ENCODE measurements around the gene ADD3.
A peak's percentile ranks its signal among the peaks of the same experiment; 100 is the strongest.

The ADD3 gene

DNA sequence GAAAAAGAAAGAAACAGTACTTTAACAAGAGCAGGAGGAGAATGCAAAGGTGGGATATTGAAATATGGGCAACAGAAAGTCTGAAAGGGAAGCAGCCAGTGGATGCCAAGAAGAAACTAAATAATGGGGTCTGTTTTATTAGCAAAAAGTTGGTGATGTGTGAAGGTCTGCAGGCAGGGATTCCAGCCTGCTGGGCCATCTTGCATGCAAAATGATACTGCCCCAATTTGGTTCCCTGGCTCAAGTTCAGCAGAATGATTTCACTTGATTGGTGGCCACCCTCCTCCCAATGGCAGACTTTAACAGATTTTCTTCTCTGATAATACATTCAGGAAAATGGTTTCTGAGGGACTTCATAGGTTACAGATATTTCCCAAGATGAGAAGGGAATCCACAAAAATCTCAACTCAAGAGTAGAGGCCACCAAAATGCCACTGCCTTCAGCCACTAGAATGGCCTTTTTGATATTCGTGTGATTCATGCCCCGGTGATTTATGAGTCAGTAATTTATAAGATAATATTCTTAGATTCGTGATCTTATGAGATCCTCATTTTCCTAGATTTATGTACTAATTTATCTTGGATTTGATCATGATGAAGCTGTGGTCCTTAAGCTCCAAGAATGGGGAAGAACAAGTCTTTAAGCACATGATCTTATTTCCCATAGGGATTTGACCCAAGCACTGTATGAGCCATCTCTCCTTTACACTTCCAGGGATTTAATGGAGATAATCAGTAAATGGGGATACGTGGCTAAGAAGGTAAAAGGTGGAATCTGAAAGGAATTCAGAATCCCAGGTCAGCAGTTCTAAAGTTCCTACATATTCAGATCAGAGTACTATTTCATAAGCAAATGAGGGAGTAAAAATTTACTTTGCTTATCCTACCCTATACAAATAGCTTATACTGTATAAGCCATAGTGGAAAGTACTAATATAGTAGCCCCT is 32.3 kb upstream of the ADD3 start:
- ChIA-PET POLR2A (no interaction called here), CTCF (interaction anchor here (0.7 to 5.1 kb wide), 8 partner anchors 8 to 303 kb away, joined by 3 to 32 read pairs (median 3); no protein-coding TSS in a partner anchor)
- TF ChIP-seq, protein P1, sequence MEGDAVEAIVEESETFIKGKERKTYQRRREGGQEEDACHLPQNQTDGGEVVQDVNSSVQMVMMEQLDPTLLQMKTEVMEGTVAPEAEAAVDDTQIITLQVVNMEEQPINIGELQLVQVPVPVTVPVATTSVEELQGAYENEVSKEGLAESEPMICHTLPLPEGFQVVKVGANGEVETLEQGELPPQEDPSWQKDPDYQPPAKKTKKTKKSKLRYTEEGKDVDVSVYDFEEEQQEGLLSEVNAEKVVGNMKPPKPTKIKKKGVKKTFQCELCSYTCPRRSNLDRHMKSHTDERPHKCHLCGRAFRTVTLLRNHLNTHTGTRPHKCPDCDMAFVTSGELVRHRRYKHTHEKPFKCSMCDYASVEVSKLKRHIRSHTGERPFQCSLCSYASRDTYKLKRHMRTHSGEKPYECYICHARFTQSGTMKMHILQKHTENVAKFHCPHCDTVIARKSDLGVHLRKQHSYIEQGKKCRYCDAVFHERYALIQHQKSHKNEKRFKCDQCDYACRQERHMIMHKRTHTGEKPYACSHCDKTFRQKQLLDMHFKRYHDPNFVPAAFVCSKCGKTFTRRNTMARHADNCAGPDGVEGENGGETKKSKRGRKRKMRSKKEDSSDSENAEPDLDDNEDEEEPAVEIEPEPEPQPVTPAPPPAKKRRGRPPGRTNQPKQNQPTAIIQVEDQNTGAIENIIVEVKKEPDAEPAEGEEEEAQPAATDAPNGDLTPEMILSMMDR (IDR thresholded peaks at IDR 0.05; ENCODE audit: control extremely low read depth, extremely low read depth, low read depth, missing control alignments), result no peak
- no peak for DNase-seq (ENCODE audit: extremely low spot score)

DNA sequence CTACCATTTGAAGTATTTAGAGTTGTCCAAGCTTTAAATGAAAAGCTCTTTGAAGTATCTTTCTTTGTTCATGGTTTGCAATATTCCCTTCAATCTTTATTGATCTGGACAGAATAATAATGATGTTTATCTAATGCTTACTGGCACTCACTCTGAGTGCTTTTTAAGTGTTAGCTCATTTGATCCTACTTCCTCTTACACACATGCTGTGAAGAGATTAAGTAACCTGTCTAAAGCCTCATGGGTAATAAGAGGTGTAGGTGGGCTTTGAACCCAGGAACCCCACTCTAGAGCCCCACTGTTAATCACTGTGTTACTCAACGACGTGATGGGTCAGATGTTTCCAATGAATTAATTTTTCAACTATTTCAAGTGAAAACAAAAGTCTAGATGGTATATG is 31.1 kb upstream of the ADD3 start:
- ChIA-PET POLR2A (no interaction called here), CTCF (interaction anchor here (0.7 to 5.1 kb wide), 9 partner anchors 7 to 302 kb away, joined by 3 to 32 read pairs (median 3); no protein-coding TSS in a partner anchor)
- DNase-seq (ENCODE audit: extremely low spot score), result no peak
- TF ChIP-seq, protein P1 (IDR thresholded peaks at IDR 0.05; ENCODE audit: control extremely low read depth, extremely low read depth, low read depth, missing control alignments), result no peak

GRCh38 chr10:109977382-109977806 is 30.4 kb upstream of the ADD3 start:
- TF ChIP-seq, protein P1 (IDR thresholded peaks at IDR 0.05; ENCODE audit: control extremely low read depth, extremely low read depth, low read depth, missing control alignments), result no peak
- no peak for DNase-seq (ENCODE audit: extremely low spot score)
- ChIA-PET POLR2A (no interaction called here), CTCF (interaction anchor here (1.3 to 6.1 kb wide), 8 partner anchors 8 to 93 kb away, joined by 3 to 32 read pairs (median 16); no protein-coding TSS in a partner anchor)

- peak; percentile 52 for DNase-seq (ENCODE audit: extremely low spot score)
- ChIA-PET CTCF (interaction anchor here (0.7 to 6.1 kb wide), 14 partner anchors 9 to 94 kb away, joined by 3 to 32 read pairs (median 5); no protein-coding TSS in a partner anchor), POLR2A (no interaction called here)
- TF ChIP-seq, protein P1 (IDR thresholded peaks at IDR 0.05; ENCODE audit: control extremely low read depth, extremely low read depth, low read depth, missing control alignments), result peak; percentile 78
Measured at GRCh38 chr10:109978481-109978880, 29.3 kb upstream of the ADD3 start.

- no peak for DNase-seq (ENCODE audit: extremely low spot score)
- TF ChIP-seq, protein P1 (IDR thresholded peaks at IDR 0.05; ENCODE audit: control extremely low read depth, extremely low read depth, low read depth, missing control alignments), result no peak
- ChIA-PET CTCF (interaction anchor here (1.0 to 6.1 kb wide), 13 partner anchors 9 to 129 kb away, joined by 3 to 32 read pairs (median 5); no protein-coding TSS in a partner anchor), POLR2A (no interaction called here)
Measured at GRCh38 chr10:109979215-109979614, 28.6 kb upstream of the ADD3 start.

DNA sequence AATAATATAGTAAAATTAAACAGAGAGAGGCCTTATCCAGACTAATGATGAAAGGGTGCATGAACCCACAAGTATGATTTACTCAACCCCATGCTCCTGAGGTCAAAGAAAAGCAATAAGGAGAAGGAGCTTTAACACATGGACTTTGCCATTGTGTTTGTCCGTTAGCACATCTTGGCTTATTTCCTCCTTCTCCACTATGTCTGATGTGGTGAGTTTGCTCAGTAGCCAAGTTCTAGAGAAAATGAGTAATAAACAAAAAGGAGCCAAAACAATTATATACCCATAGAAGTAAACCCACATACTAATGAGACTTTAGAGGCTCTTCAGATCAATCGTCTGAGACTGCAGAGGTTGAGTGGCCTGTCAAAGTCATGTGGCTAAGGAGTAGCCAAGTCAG is 26.1 kb upstream of the ADD3 start:
- TF ChIP-seq, protein P1 (IDR thresholded peaks at IDR 0.05; ENCODE audit: control extremely low read depth, extremely low read depth, low read depth, missing control alignments), result no peak
- POLR2A ChIA-PET, result no interaction called here
- no peak for DNase-seq (ENCODE audit: extremely low spot score)
- CTCF ChIA-PET, result interaction anchor here (0.8 to 6.1 kb wide), 6 partner anchors 9 to 163 kb away, joined by 3 to 30 read pairs (median 4); no protein-coding TSS in a partner anchor
